Naive thymus-derived CD8-positive, alpha-beta T cell (primary cell): ENCODE data around the gene FBXO33. TPM values are rescaled to one million over a fixed set of nuclear protein-coding genes. Genes with fewer than 3 reads are reported as not detected.

Experiments used
- ATAC-seq, 2 donors: fragments of 150-1000 bp; cut with Tn5 transposase in 1 of 2; sonication (Bioruptor Pico), chemical (Tn5 transposase) in 1 of 2; 1 replicate in 1 of 2; 2 replicates in 1 of 2; pipeline ENCODE4 v1.10.0; 2021; ENCODE audit warnings: mild to moderate bottlenecking in 2 of 2, moderate library complexity in 2 of 2
- POLR2A ChIA-PET: fragments of 350-600 bp; sonication (Branson Sonifier 250); formaldehyde crosslinking; loops from one replicate; lab custom pipeline; 2021; ENCODE audit warnings: antibody characterized with exemption; lab: Charles Lee
- DNase-seq, 10 donors: peaks; one replicate each; pipeline versions ENCODE4 v3.0.0 to v3.0.0-alpha.2; 2020 to 2022
- H3K27ac Mint-ChIP-seq, 10 donors: one replicate each; pipeline ENCODE4 v1.8.0; 2020 to 2022; ENCODE audit warnings: mild to moderate bottlenecking in 10 of 10, mixed read lengths in 10 of 10, moderate library complexity in 4 of 10, inconsistent platforms in 1 of 10
- H3K27me3 Mint-ChIP-seq, 5 donors: one replicate each; pipeline ENCODE4 v1.8.0; 2021 to 2022; ENCODE audit warnings: mixed read lengths in 5 of 5
- H3K36me3 Mint-ChIP-seq, 3 donors: one replicate each; pipeline ENCODE4 v1.8.0; 2020 to 2022; ENCODE audit warnings: mixed read lengths in 3 of 3, mild to moderate bottlenecking in 2 of 3, inconsistent platforms in 1 of 3
- H3K4me1 Mint-ChIP-seq, 4 donors: one replicate each; pipeline ENCODE4 v1.8.0; 2021 to 2022; ENCODE audit warnings: mixed read lengths in 4 of 4
- H3K4me3 Mint-ChIP-seq, 10 donors: one replicate each; pipeline ENCODE4 v1.8.0; 2020 to 2022; ENCODE audit warnings: mild to moderate bottlenecking in 10 of 10, mixed read lengths in 10 of 10, moderate library complexity in 6 of 10, inconsistent platforms in 1 of 10
- H3K9me3 Mint-ChIP-seq, 9 donors: one replicate each; pipeline ENCODE4 v1.8.0; 2020 to 2022; ENCODE audit warnings: mixed read lengths in 9 of 9, mild to moderate bottlenecking in 3 of 9, inconsistent platforms in 1 of 9, moderate library complexity in 1 of 9
- polyA plus RNA-seq, 3 donors: library from polyadenylated mRNA; unstranded; fragments of 300-500 nt; fragmentation: Illumina TruSeq; gene quantifications; one replicate each; pipeline ENCODE4 v1.2.3, GENCODE V29; 2021
- total RNA-seq, 8 experiments: library from RNA in 2 of 8; stranded (reverse) in 2 of 8; gene quantifications; one replicate each; pipeline ENCODE4 v1.2.3 and lab custom pipeline; 2021 to 2026

Gene FBXO33
- 10 to 100 TPM; 29.9 to 31.6 TPM for total RNA-seq
- polyA plus RNA-seq = 10 to 100 TPM; 14.7 to 24.1 (median 19.3) TPM
- 54.2 to 166 (median 92.4) reads per million in 6 experiments for total RNA-seq (lab: John Stamatoyannopoulos, UW)

DNA sequence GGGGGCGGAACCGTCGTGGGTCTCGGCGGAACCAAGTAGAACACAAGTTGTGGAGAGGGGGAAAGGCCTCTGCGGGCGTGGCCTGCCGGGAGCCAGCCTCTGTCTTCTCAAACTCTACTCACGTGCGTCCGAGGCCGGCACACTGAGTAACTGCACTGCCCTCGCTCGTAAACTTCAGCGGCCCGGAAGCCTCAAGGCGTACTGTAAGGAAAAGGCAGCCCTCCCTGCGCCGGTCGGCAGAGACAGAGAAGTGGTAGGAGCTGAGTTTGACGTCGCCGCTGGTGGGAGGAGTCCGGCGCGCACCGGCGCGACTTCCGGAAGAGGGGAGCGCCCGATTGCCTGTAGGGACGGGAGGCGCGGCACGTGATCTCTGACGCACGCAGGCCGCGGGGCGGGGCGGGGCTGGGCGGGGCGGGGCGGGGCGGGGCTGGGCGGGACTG, at the start of gene FBXO33:
FBXO33 (minus strand) TSS at position 255 of the 440 bp plus-strand sequence. CDS start 271 bp downstream, outside the sequence.
- Mint-ChIP-seq H3K4me1 (peaks cover 21 to 50% (median 41%) of the 10 kb centered on the region in 4 donors), H3K4me3 (peak within 1 kb of the TSS; percentile 88 to 100 (median 99)), H3K27me3 (no peaks in the 10 kb centered on the region), H3K9me3 (no peaks in the 10 kb centered on the region), H3K27ac (peak within 1 kb of the TSS; percentile 100), H3K36me3 (peaks cover 0 to 4% (median 0%) of the 10 kb centered on the region in 3 donors)
- peak; percentile 81 to 84 for ATAC-seq
- POLR2A ChIA-PET = interaction anchor here (0.5 to 4.9 kb wide), 20 partner anchors 9 to 1552 kb away, joined by 3 to 71 read pairs (median 5); partner anchors contain the start of genes GEMIN2, PNN, SEC23A and TRAPPC6B
- DNase-seq = peak; percentile 92 to 99 (median 98)

DNA sequence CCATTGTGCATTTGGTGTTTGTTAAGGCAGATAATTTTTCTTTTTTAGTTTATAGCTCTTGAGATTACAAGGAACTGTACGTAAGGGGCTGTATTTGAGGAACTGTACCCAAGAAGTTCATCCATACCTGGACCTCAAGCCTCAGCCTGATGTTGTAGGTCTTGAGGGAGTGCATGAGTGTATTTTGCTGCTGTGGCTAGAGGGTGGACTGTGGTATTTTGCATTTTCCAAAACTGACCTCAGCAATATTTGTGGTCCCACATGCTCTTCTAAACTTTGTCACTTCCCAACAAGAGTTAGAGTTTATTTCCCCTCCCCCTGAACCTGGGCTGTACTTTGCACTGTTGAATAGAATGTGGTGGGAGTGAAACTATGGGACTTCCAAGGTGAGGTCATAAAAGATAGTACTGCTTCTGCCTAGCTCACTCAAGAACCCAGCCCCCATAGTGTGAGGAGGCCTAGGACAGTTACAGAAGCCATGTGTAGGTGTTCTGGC, 42.2 kb upstream of the FBXO33 start:
- DNase-seq = no peak
- Mint-ChIP-seq H3K27ac (no peak overlapping the region), H3K4me1 (peaks cover 0 to 1% (median 0%) of the 10 kb centered on the region in 4 donors), H3K36me3 (peaks cover 7 to 28% (median 22%) of the 10 kb centered on the region in 3 donors), H3K4me3 (no peak overlapping the region), H3K9me3 (peaks cover 0 to 8% (median 0%) of the 10 kb centered on the region in 9 donors), H3K27me3 (peaks cover 0 to 4% (median 0%) of the 10 kb centered on the region in 5 donors)
- POLR2A ChIA-PET = no interaction called here
- no peak for ATAC-seq

DNA sequence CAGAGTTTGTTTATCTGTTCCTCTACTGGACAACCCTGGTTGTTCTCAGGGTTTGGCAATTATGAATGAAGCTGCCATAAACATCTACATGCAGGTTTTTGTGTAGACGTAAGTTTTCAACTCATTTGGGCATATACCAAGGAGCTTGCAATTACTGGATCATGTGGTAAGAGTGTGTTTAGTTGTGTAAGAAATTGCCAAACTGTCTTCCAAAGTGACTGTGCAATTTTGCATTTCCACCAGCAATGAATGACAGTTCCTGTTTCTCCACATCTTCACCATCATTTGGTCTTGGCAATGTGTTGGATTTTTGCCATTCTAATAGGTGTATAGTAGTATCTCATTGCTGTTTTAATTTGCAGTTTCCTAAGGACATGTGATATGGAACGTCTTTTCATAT, 39.8 kb upstream of the FBXO33 start:
- POLR2A ChIA-PET = no interaction called here
- Mint-ChIP-seq H3K27me3 (peaks cover 0 to 7% (median 0%) of the 10 kb centered on the region in 5 donors), H3K27ac (peak overlapping the region in 1 of 10 donors; percentile 81), H3K9me3 (peaks cover 0 to 9% (median 0%) of the 10 kb centered on the region in 9 donors), H3K36me3 (peaks cover 12 to 34% (median 15%) of the 10 kb centered on the region in 3 donors), H3K4me3 (no peak overlapping the region), H3K4me1 (peaks cover 0 to 3% (median 0%) of the 10 kb centered on the region in 4 donors)
- DNase-seq = no peak
- no peak for ATAC-seq

GRCh38 chr14:39469094-39469710, 37.0 kb upstream of the FBXO33 start:
- Mint-ChIP-seq H3K4me3 (no peak overlapping the region), H3K9me3 (peaks cover 0 to 14% (median 2%) of the 10 kb centered on the region in 9 donors), H3K27ac (peak overlapping the region in 1 of 10 donors; percentile 23), H3K27me3 (peaks cover 4 to 30% (median 15%) of the 10 kb centered on the region in 5 donors), H3K4me1 (peaks cover 0 to 3% (median 0%) of the 10 kb centered on the region in 4 donors), H3K36me3 (peaks cover 13 to 34% (median 15%) of the 10 kb centered on the region in 3 donors)
- ATAC-seq (peak; percentile 43 to 72), DNase-seq (peak in 9 of 10 donors; percentile 5 to 72 (median 22))
- POLR2A ChIA-PET = no interaction called here

DNA sequence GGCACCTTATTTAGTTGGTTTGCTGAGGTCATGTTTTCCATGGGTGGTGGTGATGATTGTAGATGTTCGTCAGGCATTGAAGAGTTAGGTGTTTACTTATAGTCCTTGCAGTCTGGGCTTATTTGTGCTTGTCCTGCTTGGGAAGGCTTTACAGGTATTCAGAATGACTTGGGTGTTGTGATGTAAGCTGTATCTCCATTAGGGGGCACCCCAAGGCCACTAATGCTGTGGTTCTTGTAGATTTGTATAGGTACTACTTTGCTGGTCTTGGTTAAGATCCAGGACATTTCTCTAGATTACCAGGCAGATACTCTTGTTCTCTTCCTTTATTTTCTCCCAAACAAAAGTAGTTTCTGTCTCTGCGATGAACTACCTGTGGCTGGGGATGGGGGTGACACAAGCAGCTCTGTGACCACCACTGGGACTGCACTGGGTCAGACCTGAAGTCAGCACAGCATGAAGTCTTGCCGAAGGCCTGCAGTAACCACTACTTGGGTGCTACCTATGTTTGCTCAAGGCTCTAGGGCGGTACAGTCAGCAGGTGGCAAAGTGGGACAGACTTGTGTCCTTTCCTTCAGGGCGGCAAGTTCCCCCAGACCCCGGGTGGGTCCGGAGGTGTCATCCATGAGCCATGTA, 35.8 kb upstream of the FBXO33 start:
- POLR2A ChIA-PET = no interaction called here

GRCh38 chr14:39459795-39460478, 27.7 kb upstream of the FBXO33 start:
- POLR2A ChIA-PET = no interaction called here
- H3K4me3 Mint-ChIP-seq = no peak overlapping the region
- H3K9me3 Mint-ChIP-seq = no peaks in the 10 kb centered on the region
- DNase-seq (no peak), ATAC-seq (no peak)
- H3K27ac Mint-ChIP-seq = no peak overlapping the region
- H3K27me3 Mint-ChIP-seq = peaks cover 3 to 20% (median 6%) of the 10 kb centered on the region in 5 donors
- H3K4me1 Mint-ChIP-seq = no peaks in the 10 kb centered on the region
- no peaks in the 10 kb centered on the region for H3K36me3 Mint-ChIP-seq

More for the DNA sequence above, 35.8 kb upstream of the FBXO33 start:
- ATAC-seq (no peak), DNase-seq (no peak)
- Mint-ChIP-seq H3K4me3 (no peak overlapping the region), H3K27me3 (peaks cover 7 to 31% (median 15%) of the 10 kb centered on the region in 5 donors), H3K27ac (no peak overlapping the region), H3K36me3 (peaks cover 13 to 29% (median 15%) of the 10 kb centered on the region in 3 donors), H3K4me1 (peaks cover 0 to 3% (median 0%) of the 10 kb centered on the region in 4 donors), H3K9me3 (peaks cover 0 to 14% (median 2%) of the 10 kb centered on the region in 9 donors)

GRCh38 chr14:39456702-39457250, 24.5 kb upstream of the FBXO33 start:
- no peaks in the 10 kb centered on the region for H3K36me3 Mint-ChIP-seq
- H3K27ac Mint-ChIP-seq = no peak overlapping the region
- DNase-seq (no peak), ATAC-seq (no peak)
- H3K4me1 Mint-ChIP-seq = no peaks in the 10 kb centered on the region
- H3K4me3 Mint-ChIP-seq = no peak overlapping the region
- H3K9me3 Mint-ChIP-seq = no peaks in the 10 kb centered on the region
- POLR2A ChIA-PET = no interaction called here
- peaks cover 0 to 6% (median 2%) of the 10 kb centered on the region in 5 donors for H3K27me3 Mint-ChIP-seq

GRCh38 chr14:39454906-39455539, 22.8 kb upstream of the FBXO33 start:
- Mint-ChIP-seq H3K27me3 (peaks cover 0 to 10% (median 2%) of the 10 kb centered on the region in 5 donors), H3K36me3 (no peaks in the 10 kb centered on the region), H3K4me3 (no peak overlapping the region), H3K27ac (no peak overlapping the region), H3K4me1 (no peaks in the 10 kb centered on the region), H3K9me3 (no peaks in the 10 kb centered on the region)
- DNase-seq = no peak
- ATAC-seq = no peak
- POLR2A ChIA-PET = no interaction called here

GRCh38 chr14:39452680-39453079, 20.4 kb upstream of the FBXO33 start:
- POLR2A ChIA-PET = no interaction called here
- no peak overlapping the region for H3K4me3 Mint-ChIP-seq

GRCh38 chr14:39451811-39452210, 19.6 kb upstream of the FBXO33 start:
- no peak for ATAC-seq

More at GRCh38 chr14:39452680-39453079, 20.4 kb upstream of the FBXO33 start:
- H3K9me3 Mint-ChIP-seq = no peaks in the 10 kb centered on the region
- H3K27me3 Mint-ChIP-seq = peaks cover 0 to 10% (median 2%) of the 10 kb centered on the region in 5 donors
- DNase-seq = no peak
- no peak overlapping the region for H3K27ac Mint-ChIP-seq
- no peaks in the 10 kb centered on the region for H3K4me1 Mint-ChIP-seq
- no peaks in the 10 kb centered on the region for H3K36me3 Mint-ChIP-seq
- no peak for ATAC-seq

DNA sequence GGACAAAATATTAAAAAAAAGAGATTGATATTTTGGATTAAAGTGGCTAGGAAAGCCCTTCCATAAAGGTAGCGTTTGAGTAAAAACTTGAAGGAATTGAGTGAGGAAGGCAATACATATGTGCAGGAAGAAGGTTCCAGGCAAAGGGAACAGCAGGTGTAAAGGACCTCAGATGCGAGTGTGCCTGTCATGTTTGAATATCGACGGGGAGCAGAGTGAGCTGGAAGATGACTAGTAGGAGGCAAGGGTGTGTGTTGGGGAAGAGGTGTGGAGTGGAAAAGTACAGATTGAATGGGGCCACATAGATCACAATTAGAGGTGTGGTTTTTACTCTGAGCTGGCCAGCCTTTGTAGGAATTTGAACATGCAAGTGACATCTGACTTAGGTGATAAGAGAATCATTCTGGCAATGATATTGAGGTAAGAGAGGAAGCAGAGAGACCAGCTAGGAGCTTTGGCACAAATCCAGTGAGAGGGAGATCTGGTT, 15.0 kb upstream of the FBXO33 start:
- H3K27me3 Mint-ChIP-seq = peaks cover 0 to 4% (median 0%) of the 10 kb centered on the region in 5 donors
- DNase-seq = no peak
- ATAC-seq = no peak
- H3K9me3 Mint-ChIP-seq = no peaks in the 10 kb centered on the region
- H3K27ac Mint-ChIP-seq = peak overlapping the region in 1 of 10 donors; percentile 0
- POLR2A ChIA-PET = no interaction called here
- H3K4me3 Mint-ChIP-seq = no peak overlapping the region
- peaks cover 0 to 3% (median 0%) of the 10 kb centered on the region in 4 donors for H3K4me1 Mint-ChIP-seq
- no peaks in the 10 kb centered on the region for H3K36me3 Mint-ChIP-seq

More at GRCh38 chr14:39451811-39452210, 19.6 kb upstream of the FBXO33 start:
- Mint-ChIP-seq H3K27ac (no peak overlapping the region), H3K27me3 (peaks cover 0 to 10% (median 2%) of the 10 kb centered on the region in 5 donors), H3K4me3 (no peak overlapping the region), H3K9me3 (no peaks in the 10 kb centered on the region), H3K4me1 (peaks cover 0 to 1% (median 0%) of the 10 kb centered on the region in 4 donors), H3K36me3 (no peaks in the 10 kb centered on the region)
- DNase-seq = no peak
- POLR2A ChIA-PET = no interaction called here
